OCI-M2 (cell line): ENCODE results near the gene RIF1.

ENCODE experiments used
- DNase-seq: peaks from one replicate; lab custom pipeline; 2025; ENCODE audit not compliant: unreplicated experiment; lab: John Stamatoyannopoulos, UW

The RIF1 gene

GRCh38 chr2:151409601-151410484 lies at the start of gene RIF1:
Gene RIF1 (plus strand): TSS chr2:151409902. CDS start chr2:151410424, 522 bp downstream.
- peak; percentile 70 for DNase-seq

DNA sequence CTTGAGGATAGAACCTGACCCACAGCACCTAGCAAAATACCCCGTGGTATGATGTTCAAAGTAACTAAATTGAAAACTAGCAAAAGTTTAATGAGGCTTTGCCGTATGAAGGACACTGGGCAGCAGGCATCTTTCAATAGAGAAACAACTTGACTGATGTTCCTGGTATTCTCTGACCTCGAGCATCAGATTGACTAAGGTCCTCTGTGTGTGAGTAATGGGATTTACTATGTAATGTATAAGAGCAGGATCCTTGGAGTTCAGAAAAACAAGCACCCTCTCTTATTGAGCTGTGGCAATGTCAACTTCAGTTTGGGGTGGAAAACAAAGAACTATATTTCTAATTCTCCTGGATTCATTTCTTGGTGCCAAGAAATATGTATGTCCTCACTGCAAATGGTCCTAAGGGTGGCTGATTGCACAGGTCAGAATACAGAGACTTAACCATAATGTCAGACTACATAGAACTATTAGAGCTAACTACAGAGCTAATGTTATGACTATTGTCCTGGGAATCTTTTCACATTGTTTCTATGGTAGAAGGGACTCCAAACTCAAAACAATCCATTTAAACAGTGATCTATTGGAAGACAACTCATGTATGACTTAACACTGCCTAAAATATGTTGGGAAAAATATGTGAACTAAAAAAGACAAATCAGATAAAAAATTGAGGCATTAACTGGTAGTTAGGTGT lies 47.9 kb upstream of the RIF1 start:
- DNase-seq, result no peak

GRCh38 chr2:151363709-151364108 lies 46.0 kb upstream of the RIF1 start:
- no peak for DNase-seq

DNA sequence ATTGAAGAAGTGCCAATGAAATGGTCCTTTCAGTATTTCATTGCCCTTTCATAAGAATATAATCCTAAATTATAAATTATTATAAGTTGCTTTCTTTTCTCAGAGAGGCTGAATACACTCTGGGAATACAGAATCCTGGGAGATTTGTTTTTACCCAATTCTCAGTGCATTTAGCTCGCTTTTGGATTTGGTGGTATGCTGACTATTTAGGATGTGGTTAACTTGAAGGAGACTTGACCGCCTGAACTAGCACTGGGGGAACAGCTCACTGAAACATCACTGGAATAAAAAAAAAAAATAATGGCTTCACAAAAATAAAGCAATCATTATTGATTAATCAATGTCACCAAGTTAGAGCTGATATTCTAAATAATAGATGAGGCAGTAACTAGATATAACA lies 42.1 kb upstream of the RIF1 start:
- DNase-seq, result no peak

DNA sequence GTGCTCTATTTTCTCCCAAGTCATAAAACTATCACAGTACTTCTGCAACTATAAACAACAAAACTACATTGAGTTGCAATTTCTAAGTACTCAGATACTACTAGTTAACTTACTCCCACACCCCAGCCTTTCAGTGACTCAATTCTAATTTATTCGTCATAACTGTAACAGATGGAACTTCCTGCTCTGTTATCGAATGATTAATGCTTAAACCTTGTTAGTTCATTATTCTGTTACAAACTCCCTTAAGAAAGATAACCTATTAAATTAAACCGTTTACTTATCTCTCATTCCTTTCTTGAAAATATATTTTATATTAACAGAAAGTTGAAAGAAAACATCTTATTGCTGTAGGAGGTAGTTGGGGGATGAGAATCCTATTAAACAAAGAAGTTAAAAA lies 35.3 kb upstream of the RIF1 start:
- no peak for DNase-seq

DNA sequence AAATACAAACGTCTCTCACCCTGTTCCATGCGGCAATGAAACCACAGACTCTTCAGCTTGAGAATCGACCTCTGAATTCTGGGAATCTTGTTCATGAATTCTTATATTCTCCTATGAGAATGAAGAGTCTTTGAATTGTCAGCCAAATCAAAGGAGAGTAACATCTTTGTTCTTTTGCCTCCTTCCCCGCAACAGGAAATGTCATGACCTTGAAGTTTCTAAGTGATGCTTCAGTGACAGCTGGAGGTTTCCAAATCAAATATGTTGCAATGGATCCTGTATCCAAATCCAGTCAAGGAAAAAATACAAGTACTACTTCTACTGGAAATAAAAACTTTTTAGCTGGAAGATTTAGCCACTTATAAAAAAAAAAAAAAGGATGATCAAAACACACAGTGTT lies 30.5 kb upstream of the RIF1 start:
- DNase-seq, result no peak

DNA sequence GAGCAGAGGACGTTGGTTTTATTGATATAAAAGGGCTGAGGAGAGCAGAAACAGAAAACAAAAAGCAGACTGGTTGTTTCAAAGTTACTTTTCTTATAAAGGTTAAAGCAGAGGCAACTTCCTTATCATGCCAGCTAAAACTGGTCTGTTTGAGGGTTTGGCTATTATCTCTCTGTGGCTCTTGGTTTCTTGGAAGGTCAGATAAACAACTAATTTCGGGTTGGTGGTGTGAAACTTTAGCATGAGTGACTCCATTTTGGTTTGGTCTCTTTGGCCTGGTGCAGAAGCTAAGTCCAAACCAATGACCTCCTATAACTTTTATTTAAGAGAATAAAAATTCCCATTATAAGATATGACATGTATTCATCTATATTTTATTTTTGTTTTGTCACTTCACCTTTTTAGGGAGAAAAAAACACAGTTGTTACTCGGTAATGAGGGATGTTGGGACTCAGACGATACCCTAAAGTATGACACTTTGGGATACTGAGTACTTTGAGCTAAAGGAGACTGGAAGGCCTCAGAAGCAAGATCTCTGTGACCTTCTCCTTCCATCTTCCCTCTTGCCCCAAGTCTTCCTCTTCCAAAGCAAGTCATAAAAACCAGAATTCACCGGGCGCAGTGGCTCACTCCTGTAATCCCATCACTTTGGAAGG lies 29.0 kb upstream of the RIF1 start:
- no peak for DNase-seq

- no peak for DNase-seq
Measured at GRCh38 chr2:151381266-151381665, 28.4 kb upstream of the RIF1 start.

GRCh38 chr2:151388011-151388410 lies 21.7 kb upstream of the RIF1 start:
- no peak for DNase-seq

GRCh38 chr2:151391436-151391835 lies 18.3 kb upstream of the RIF1 start:
- DNase-seq, result no peak

- DNase-seq, result no peak
Measured at GRCh38 chr2:151394509-151394908, 15.2 kb upstream of the RIF1 start.

DNA sequence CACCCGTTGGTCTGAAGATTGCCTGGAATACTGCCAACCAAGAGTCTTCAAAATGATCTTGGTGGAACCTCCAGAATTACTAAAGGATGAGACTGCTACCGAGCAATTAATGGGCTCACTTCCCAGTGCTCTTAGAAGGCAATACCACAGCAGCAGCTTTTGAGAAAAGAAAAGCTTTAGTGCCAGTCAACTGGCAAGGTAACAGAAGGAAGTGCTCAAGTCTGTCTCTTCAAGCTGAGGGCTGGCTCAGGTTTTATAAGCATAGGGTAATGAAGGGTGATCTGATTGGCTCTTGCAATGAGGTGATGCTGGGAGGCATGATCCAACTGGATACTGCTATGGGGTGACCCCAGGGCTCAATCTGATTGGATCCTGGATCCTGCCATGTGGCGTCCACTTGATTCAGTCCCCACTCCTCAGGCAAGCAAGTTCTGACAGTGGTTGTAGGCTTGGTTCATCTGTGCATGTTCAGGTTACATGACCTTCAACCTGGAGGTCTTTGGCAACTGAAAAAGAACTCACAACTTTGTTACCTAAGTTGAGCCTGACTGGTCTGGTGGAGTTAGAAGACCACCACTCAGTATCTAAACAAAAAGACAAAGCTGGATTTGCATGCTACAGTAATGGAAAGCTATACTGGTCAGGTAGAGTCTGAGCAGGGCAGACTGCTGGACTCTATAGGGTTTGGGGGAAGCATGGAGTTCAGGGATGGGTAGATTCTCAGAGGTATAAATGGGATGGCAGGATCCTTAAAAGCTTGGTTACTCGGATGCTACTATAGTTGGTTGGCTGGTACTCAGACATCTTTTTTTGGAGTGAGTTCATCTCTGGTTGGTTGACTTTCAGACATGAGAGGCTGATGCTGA lies 14.0 kb upstream of the RIF1 start:
- no peak for DNase-seq

- DNase-seq, result no peak
Measured at GRCh38 chr2:151399981-151400380, 9.7 kb upstream of the RIF1 start.

DNA sequence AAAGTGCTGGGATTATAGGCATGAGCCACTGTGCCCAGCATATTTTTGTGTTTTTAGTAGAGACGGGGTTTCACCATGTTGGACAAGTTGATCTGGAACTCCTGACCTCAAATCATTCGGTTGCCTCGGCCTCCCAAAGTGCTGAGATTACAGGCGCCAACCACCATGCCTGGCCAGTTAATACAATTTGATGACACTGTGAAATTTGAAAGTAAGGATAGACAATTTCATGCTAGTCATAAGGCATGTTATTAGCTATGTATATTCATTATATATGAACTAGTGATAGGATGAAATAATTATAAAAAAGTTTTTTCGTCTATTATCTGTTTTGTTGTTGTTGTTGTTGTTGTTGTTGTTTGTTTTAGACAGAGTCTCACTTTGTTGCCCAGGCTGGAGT lies 8.6 kb upstream of the RIF1 start:
- no peak for DNase-seq

- no peak for DNase-seq
Measured at GRCh38 chr2:151403914-151404313, 5.8 kb upstream of the RIF1 start.

GRCh38 chr2:151405376-151405775 lies 4.3 kb upstream of the RIF1 start:
- DNase-seq, result no peak

DNA sequence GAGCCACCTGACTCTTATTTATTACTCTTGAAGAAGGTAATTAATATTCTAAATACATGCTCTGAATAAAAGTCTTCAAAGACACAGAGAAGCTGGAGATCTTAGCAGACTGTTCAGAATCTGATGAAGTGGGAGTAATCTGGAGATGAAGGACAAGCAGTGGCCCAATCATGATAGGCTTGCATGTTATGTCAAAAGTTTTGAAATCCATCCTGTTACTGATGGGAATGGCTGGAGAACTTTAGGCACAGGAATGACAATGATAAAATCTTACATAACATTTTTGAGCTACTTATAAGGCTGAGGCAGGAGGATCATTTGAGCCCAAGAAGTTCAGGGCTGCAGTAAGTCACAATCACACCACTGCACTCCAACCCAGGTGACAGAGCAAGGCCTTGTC lies 2.4 kb upstream of the RIF1 start:
- DNase-seq, result no peak

- DNase-seq, result no peak
Measured at GRCh38 chr2:151408788-151409600, 708 bp upstream of the RIF1 start.

GRCh38 chr2:151410485-151410834 lies 758 bp downstream of the RIF1 start:
- DNase-seq, result no peak

GRCh38 chr2:151417650-151418049 lies 7.9 kb downstream of the RIF1 start:
- no peak for DNase-seq
